OCI-LY7 (cell line): ENCODE data around the gene TDRD10. TPM values are rescaled to one million over a fixed set of nuclear protein-coding genes. Genes with fewer than 3 reads are reported as not detected.

Experiments used
- BruUV-seq: library from RNA; stranded (reverse); fragments of 400-500 nt; replicated peaks from 2 replicates; lab custom pipeline; 2021; lab: Mats Ljungman, UMichigan
- CTCF ChIA-PET: fragments of 300-600 bp; sonication (Branson Sonifier 250); formaldehyde crosslinking; loops from one replicate; lab custom pipeline; 2022; ENCODE audit warnings: antibody characterized with exemption; ENCODE audit not compliant: unreplicated experiment; lab: Charles Lee
- POLR2A ChIA-PET: fragments of 300-600 bp; sonication (Branson Sonifier 250); formaldehyde crosslinking; loops from one replicate; lab custom pipeline; 2022; ENCODE audit warnings: antibody characterized with exemption; lab: Charles Lee
- DNase-seq: peaks from one replicate; pipeline ENCODE4 v3.0.0-alpha.2; 2015; ENCODE audit warnings: low spot score
- H2AFZ ChIP-seq: fragments of 200-600 bp; sonication (generic), shearing (Covaris generic); 2 replicates; pipeline ENCODE4 v1.6.1; 2014; ENCODE audit warnings: mild to moderate bottlenecking, antibody characterized with exemption, low read length, moderate library complexity
- H3K27ac ChIP-seq: fragments of 200-600 bp; sonication (generic); 2 replicates; pipeline ENCODE4 v1.5.1; 2014; ENCODE audit warnings: mixed run types, low read depth, mild to moderate bottlenecking, moderate library complexity, low read length, inconsistent platforms; ENCODE audit not compliant: poor library complexity, severe bottlenecking
- H3K36me3 ChIP-seq: fragments of 200-600 bp; sonication (generic); 2 replicates; pipeline ENCODE4 v1.6.1; 2014; ENCODE audit warnings: mild to moderate bottlenecking, antibody characterized with exemption, low read length, moderate library complexity, mixed read lengths; ENCODE audit not compliant: insufficient read depth
- H3K4me1 ChIP-seq: fragments of 200-600 bp; sonication (generic); 2 replicates; pipeline ENCODE4 v1.5.1; 2014; ENCODE audit warnings: mild to moderate bottlenecking, low read length; ENCODE audit not compliant: insufficient read depth, poor library complexity, severe bottlenecking
- H3K4me2 ChIP-seq: fragments of 200-600 bp; sonication (generic); 2 replicates; pipeline ENCODE4 v1.6.1; 2014; ENCODE audit warnings: mild to moderate bottlenecking, low read length
- H3K4me3 ChIP-seq: fragments of 200-600 bp; sonication (generic); 2 replicates; pipeline ENCODE4 v1.5.1; 2014; ENCODE audit warnings: mild to moderate bottlenecking, low read depth, low read length; ENCODE audit not compliant: poor library complexity, severe bottlenecking
- H3K79me2 ChIP-seq: fragments of 200-600 bp; sonication (generic); 2 replicates; pipeline ENCODE4 v1.6.1; 2016; ENCODE audit warnings: low read depth, mild to moderate bottlenecking, low read length, moderate library complexity, mixed read lengths; ENCODE audit not compliant: insufficient read depth
- H3K9me2 ChIP-seq: fragments of 200-600 bp; sonication (generic); 2 replicates; pipeline ENCODE4 v1.6.1; 2016; ENCODE audit warnings: mild to moderate bottlenecking, low read length, mixed read lengths; ENCODE audit not compliant: insufficient read depth
- H3K9me3 ChIP-seq: fragments of 200-600 bp; sonication (generic); 2 replicates; pipeline ENCODE4 v1.6.1; 2014; ENCODE audit warnings: mild to moderate bottlenecking, mixed run types, low read length, mixed read lengths
- H4K20me1 ChIP-seq: fragments of 200-600 bp; sonication (generic); 2 replicates; pipeline ENCODE4 v1.6.1; 2014; ENCODE audit warnings: mild to moderate bottlenecking, antibody characterized with exemption, low read length, moderate library complexity, mixed read lengths; ENCODE audit not compliant: insufficient read depth
- CTCF ChIP-seq: fragments of 200-600 bp; sonication (generic); conservative IDR thresholded peaks from 2 replicates; pipeline ENCODE4 v1.5.1; 2014; ENCODE audit warnings: mild to moderate bottlenecking, antibody characterized with exemption, low read length, moderate library complexity, mixed read lengths
- EZH2phosphoT487 ChIP-seq: fragments of 200-600 bp; sonication (generic); IDR thresholded peaks from 2 replicates; pipeline ENCODE4 v1.6.1; 2018; ENCODE audit warnings: low read depth, borderline replicate concordance, mild to moderate bottlenecking, mixed run types, antibody characterized with exemption, low read length, moderate library complexity, mixed read lengths
- intact Hi-C: fragments of 100-400 bp; cut with micrococcal nuclease; formaldehyde crosslinking; loops from one replicate; pipeline ENCODE4 v1.10.0; 2022; ENCODE audit not compliant: unreplicated experiment
- total RNA-seq, 2 experiments: library from RNA; depleted of rRNA in 1 of 2; stranded (reverse); fragments of >200 nt in 1 of 2; shearing (Covaris generic) in 1 of 2; gene quantifications; 2 replicates each; pipeline ENCODE4 v1.2.3, GENCODE V29; 2014 to 2022

The TDRD10 gene
- total RNA-seq, 2 experiments from 2014 or later: 0.13 TPM; not detected in 1

DNA sequence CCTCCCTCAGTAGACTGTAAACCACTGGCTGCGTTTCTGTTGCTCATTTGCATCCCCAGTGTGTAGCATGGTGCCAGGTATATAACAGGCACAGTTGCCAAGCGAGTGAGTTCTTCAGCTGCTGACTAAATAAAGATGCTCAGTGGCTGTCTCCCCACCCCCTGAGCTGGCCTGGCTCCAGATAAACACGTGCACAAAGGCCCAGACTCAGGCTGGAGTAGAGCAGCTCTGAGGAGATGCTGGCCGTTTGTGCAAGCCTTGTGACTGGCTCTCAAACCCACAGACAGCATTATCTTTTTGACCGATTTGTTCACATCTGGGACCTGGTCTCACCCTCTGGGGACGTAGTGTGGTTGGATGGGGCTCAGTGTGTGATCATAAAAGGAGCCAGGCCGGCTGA, 72.7 kb downstream of the TDRD10 start:
- Histone ChIP-seq H3K4me3 (no peak overlapping the region), H3K9me2 (no peaks in the 10 kb centered on the region), H3K9me3 (no peaks in the 10 kb centered on the region), H3K27ac (peak overlapping the region; percentile 74), H3K36me3 (peaks cover 21% of the 10 kb centered on the region; the same call in 1 of the 2 replicates), H3K4me2 (peak overlapping the region; percentile 58), H4K20me1 (no peaks in the 10 kb centered on the region), H3K4me1 (peaks cover 47% of the 10 kb centered on the region), H3K79me2 (no peaks in the 10 kb centered on the region), H2AFZ (peak overlapping the region; percentile 56; the same call in 1 of the 2 replicates)
- no TSS peak for BruUV-seq
- peak; percentile 75 for DNase-seq
- intact Hi-C loops: no loop called here
- CTCF ChIA-PET: no interaction called here
- no peak for TF ChIP-seq EZH2phosphoT487
- TF ChIP-seq CTCF: no peak
- POLR2A ChIA-PET: interaction anchor here (0.5 to 2.1 kb wide), 5 partner anchors 10 to 70 kb away, joined by 3 to 8 read pairs (median 4); no protein-coding TSS in a partner anchor

DNA sequence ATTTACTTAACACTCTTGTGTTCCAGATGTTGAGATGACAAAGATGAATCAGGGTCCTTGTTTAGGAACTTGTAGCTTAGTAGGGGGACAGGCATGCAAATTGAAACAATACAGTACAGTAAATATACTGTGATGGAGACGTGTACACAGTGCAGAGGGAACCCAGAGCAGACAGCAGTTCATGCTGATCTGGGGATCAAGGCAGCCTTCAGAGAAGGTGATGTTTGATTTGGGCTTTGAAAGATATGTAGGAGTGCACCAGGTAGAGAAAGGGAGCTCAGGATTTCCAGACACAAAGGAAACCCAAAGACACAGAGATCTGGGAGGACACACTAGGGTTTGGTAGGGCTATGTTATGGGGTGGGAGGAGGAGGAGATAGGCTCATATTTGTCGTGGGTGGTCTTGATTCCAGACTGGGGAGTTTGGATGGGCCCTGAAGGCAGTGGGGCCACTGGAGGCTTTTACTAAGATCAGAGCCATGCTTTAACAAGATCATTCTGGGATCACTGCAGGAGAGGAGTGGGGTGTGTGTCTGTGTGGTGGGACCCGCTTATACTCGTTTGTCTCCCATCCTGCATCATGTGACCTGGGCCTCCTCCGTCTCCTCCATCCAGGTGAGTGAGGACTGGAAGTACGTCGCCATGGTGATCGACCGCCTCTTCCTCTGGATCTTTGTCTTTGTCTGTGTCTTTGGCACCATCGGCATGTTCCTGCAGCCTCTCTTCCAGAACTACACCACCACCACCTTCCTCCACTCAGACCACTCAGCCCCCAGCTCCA, 73.3 kb downstream of the TDRD10 start:
- Histone ChIP-seq H3K79me2 (no peaks in the 10 kb centered on the region), H3K9me2 (no peaks in the 10 kb centered on the region), H3K4me1 (peaks cover 47% of the 10 kb centered on the region), H3K4me3 (no peak overlapping the region), H3K4me2 (peak overlapping the region; percentile 58), H4K20me1 (no peaks in the 10 kb centered on the region), H3K27ac (peak overlapping the region; percentile 74), H3K9me3 (no peaks in the 10 kb centered on the region), H3K36me3 (peaks cover 27% of the 10 kb centered on the region; the same call in 1 of the 2 replicates), H2AFZ (no peak overlapping the region)
- CTCF ChIA-PET: no interaction called here
- POLR2A ChIA-PET: interaction anchor here (0.6 to 1.0 kb wide), 4 partner anchors 11 to 70 kb away, joined by 3 to 5 read pairs (median 4); no protein-coding TSS in a partner anchor
- intact Hi-C loops: no loop called here
- BruUV-seq: no TSS peak
- no peak for TF ChIP-seq EZH2phosphoT487
- no peak for TF ChIP-seq CTCF
- no peak for DNase-seq
